Measurements from ENCODE around the gene EGF.

GRCh38 chr4:110033355-110034025 is 120.8 kb downstream of the EGF start:
- TF ChIP-seq EP300 (conservative IDR thresholded peaks at IDR 0.05; ENCODE audit: poor library complexity, severe bottlenecking) (no peak), MXI1 (conservative IDR thresholded peaks at IDR 0.05; ENCODE audit: poor library complexity, severe bottlenecking) (no peak), TAF1 (IDR thresholded peaks at IDR 0.05; ENCODE audit: low read depth) (no peak), CTCF (IDR thresholded peaks at IDR 0.05; ENCODE audit: poor library complexity, severe bottlenecking) (no peak), REST (IDR thresholded peaks at IDR 0.05; ENCODE audit: borderline replicate concordance) (no peak), EZH2 (IDR thresholded peaks at IDR 0.05; ENCODE audit: borderline replicate concordance, insufficient read depth, low read length, poor library complexity, severe bottlenecking) (no peak), POLR2AphosphoS5 (IDR thresholded peaks at IDR 0.05) (no peak), RAD21 (conservative IDR thresholded peaks at IDR 0.05) (no peak)
